ENCODE data around the gene HIC1.
A peak's percentile ranks its signal among the peaks of the same experiment; 100 is the strongest.

The HIC1 gene

DNA sequence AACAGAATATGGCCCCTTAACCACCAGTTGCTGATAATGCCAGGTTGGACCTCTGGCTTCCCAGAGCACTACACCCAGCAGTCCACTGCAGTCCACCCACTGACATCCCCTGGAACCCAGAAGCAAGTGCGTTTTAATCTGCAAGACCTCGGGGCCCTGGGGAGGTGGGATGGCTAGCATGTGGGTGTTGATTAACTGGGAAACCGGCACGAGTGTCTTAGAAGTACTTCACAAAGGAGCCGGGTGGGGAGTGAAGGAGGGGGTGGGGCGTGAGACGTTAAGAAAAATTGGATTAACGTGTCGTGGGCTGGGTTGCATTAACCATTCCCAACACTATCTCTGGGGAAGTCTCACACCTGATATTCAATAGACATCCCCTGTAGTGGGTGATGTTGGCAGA lies 6.1 kb upstream of the HIC1 start:
- no peak for DNase-seq

- peak; percentile 92 to 94 for DNase-seq
These were observed 5.3 kb upstream of the HIC1 start for GRCh38 chr17:2049333-2050299.

DNA sequence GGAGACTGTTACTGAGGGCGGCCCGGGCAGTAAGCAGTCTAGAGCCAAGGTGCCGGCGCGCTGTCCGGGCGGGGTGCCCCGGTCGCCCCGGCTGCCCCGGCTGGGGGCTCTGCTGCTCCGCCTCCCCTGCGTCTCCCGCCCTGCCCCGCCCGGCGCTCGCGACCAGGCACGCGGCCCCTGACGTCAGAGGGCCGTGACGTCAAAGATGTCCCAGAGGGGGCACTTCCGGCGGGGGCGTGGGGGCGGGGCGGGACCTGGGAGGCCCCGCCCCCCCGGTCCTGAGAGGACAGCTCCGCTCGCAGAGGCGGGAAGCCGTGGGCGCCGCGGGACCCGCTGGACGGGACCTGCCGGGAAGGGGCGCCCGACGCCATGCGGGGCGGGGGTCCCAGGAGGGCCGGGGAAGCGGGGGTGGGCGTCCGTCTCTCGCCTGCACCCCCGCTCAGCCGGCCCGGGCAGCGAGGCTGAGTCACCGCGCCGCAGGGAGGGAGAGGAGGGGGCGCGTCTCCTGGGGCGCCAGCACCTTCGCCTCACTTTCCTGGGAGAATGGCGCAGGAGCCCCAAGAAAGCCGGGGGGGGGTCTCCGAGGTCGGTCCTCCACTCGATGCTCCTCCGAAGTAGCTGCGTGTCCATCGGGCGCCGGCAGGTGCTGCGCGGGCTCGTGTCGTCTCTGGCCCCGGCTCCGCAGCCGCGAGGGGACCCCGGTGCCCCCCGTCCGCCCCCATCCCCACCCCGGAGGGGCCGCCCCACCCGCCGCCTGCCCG lies 4.4 kb upstream of the HIC1 start:
- peak; percentile 81 to 83 for DNase-seq

DNA sequence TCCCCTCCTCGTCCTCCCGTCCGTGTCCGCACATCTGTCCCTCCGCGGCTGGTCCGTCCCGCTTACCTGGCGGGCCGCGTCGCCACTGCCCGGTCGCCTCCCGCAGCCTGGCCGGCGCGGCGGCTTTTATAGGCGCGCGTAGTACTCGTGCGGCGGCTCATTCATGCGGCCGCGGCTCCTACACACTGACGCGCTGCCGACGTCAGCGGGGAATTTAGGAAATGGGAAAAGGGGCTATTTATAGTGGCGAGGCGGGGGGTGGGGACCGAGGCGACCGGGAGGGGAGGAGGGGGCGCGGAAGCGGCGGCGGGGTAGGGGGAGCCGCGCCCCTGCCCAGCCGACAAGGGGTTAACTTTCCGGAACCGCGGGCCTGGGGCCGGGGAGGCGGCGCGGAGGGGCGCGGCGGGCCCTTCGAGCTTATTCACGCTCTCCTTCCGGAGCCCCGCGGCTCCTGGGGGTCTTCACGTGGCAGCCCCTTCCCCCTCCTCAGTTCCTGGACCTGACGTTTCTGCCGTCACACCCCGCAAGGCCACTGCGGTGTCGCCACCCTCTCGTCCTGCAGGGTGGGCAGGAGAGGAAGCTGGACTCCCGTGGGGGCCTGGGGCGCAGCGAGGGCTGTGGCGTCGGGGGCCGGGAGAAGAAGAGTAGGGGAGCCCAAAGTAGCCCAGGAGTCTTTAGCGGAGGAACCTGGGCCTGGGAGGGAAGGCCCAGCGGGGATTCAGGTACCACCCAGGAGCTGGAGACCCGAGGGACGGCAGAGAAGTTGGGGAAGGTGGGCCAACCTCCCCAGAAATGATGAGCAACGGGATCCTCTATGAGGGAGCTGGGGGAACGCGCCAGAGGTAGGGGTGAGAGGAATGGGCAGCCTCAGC lies 3.6 kb upstream of the HIC1 start:
- DNase-seq, result peak in 1 of 2 donors; percentile 20

- no peak for DNase-seq
These were observed 2.9 kb upstream of the HIC1 start for GRCh38 chr17:2051933-2052559.

DNA sequence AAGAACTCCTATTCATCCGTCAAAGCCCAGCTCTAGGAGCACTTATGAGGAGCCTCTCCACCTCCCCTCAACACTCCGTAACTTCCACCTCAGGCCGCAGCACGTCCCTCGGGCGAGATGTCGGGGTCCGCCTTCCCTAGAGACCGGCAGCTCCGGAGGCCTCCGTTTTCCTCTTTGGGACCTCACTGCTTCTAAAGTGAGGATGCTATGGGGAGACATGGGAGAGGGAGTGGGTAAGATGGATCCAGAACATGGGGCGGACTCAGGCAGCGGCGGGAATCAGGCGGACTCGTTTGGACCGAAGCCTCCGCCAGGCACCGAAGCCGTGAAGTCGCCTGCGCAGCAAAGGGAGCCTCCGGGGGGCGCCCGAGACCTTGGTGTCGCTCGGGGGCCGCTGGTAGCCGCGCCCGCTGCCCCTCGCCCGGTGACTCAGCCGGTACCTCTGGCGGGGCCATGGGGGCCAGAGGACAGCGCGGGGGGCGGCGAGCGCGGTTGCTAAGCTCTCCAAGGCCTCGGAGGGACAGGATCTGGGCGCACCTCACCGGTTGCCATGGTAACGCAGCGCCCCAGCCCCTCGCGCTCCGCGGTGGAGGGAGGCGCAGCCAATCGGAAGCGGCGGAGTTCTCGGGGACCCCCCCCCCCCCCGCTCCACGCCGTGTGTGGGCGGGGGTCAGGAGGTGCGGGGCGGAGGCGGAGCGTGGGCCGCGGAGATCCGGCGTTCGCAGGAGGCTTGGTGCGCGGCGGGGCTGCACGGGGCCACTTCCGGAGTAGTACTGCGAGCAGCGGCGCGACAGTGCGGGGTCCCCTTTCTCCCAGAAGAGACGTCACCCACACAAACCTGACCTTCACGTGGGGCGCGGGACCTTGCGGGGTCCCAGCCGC lies 1.3 kb upstream of the HIC1 start:
- DNase-seq, result peak; percentile 85 to 87

DNA sequence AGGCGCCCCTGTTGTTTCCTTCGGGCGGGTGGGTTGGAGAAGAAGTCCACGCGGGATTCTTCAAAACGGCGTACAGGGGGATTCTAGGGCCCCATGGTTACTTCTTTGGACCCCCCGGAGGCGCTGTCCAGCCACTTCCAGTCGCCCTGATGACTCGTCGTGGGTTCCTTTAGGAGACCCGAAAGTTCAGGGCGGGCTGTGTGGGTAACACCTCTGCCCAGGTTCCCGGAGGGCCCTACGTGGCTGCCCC lies 716 bp upstream of the HIC1 start:
- no peak for DNase-seq

- DNase-seq, result peak; percentile 33 to 48
These were observed 646 bp downstream of the HIC1 start for GRCh38 chr17:2055292-2056205.

DNA sequence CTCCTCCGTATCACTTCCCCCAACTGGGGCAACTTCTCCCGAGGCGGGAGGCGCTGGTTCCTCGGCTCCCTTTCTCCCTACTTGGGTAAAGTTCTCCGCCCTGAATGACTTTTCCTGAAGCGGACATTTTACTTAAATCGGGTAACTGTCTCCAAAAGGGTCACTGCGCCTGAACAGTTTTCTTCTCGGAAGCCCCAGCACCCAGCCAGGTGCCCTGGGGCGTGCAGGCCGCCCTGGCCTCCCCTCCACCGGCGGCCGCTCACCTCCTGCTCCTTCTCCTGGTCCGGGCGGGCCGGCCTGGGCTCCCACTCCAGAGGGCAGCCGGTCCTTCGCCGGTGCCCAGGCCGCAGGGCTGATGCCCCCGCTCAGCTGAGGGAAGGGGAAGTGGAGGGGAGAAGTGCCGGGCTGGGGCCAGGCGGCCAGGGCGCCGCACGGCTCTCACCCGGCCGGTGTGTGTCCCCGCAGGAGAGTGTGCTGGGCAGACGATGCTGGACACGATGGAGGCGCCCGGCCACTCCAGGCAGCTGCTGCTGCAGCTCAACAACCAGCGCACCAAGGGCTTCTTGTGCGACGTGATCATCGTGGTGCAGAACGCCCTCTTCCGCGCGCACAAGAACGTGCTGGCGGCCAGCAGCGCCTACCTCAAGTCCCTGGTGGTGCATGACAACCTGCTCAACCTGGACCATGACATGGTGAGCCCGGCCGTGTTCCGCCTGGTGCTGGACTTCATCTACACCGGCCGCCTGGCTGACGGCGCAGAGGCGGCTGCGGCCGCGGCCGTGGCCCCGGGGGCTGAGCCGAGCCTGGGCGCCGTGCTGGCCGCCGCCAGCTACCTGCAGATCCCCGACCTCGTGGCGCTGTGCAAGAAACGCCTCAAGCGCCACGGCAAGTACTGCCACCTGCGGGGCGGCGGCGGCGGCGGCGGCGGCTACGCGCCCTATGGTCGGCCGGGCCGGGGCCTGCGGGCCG lies 1.6 kb downstream of the HIC1 start:
- DNase-seq, result peak; percentile 49 to 55

GRCh38 chr17:2057175-2057759 lies 2.4 kb downstream of the HIC1 start:
- no peak for DNase-seq

DNA sequence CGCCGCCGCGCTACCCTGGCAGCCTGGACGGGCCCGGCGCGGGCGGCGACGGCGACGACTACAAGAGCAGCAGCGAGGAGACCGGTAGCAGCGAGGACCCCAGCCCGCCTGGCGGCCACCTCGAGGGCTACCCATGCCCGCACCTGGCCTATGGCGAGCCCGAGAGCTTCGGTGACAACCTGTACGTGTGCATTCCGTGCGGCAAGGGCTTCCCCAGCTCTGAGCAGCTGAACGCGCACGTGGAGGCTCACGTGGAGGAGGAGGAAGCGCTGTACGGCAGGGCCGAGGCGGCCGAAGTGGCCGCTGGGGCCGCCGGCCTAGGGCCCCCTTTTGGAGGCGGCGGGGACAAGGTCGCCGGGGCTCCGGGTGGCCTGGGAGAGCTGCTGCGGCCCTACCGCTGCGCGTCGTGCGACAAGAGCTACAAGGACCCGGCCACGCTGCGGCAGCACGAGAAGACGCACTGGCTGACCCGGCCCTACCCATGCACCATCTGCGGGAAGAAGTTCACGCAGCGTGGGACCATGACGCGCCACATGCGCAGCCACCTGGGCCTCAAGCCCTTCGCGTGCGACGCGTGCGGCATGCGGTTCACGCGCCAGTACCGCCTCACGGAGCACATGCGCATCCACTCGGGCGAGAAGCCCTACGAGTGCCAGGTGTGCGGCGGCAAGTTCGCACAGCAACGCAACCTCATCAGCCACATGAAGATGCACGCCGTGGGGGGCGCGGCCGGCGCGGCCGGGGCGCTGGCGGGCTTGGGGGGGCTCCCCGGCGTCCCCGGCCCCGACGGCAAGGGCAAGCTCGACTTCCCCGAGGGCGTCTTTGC lies 3.1 kb downstream of the HIC1 start:
- peak in 1 of 2 donors; percentile 14 for DNase-seq

DNA sequence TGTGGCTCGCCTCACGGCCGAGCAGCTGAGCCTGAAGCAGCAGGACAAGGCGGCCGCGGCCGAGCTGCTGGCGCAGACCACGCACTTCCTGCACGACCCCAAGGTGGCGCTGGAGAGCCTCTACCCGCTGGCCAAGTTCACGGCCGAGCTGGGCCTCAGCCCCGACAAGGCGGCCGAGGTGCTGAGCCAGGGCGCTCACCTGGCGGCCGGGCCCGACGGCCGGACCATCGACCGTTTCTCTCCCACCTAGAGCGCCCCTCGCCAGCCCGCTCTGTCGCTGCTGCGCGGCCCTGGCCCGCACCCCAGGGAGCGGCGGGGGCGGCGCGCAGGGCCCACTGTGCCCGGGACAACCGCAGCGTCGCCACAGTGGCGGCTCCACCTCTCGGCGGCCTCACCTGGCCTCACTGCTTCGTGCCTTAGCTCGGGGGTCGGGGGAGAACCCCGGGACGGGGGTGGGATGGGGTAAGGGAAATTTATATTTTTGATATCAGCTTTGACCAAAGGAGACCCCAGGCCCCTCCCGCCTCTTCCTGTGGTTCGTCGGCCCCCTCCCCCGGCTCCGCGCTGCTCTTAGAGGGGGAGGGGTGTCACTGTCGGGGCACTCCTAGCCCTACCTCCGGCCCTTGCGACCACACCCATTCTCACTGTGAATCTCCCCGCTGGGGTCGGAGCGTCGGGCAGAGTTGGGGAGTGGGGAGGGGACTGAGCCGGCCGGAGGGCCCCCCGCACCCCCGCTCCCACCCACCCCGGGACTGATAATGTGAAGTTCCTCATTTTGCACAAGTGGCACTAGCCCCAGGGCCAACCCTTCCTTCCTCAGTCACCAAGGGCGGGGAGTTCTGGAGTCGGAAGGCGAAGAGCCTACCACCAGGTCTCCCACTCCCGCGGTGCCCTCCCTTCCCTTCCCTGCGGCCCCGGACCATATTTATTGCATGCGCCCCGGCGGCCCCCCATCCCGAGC lies 4.0 kb downstream of the HIC1 start:
- DNase-seq, result peak; percentile 64 to 73

- no peak for DNase-seq
These were observed 4.9 kb downstream of the HIC1 start for GRCh38 chr17:2059547-2060384.

DNA sequence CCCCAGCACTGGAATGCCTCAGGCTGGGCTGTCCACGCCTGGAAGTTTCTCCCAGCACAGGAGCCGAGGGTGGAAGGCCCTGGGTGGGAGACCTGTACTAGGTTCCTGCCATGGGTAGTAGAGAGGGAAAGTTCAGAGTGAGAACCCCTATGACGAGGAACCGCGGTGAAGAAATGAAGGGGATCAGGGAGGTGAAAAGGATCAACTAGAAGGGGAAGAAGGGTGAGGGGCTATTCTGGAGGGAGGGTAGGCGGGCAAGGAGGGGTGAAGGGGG lies 5.4 kb downstream of the HIC1 start:
- no peak for DNase-seq

DNA sequence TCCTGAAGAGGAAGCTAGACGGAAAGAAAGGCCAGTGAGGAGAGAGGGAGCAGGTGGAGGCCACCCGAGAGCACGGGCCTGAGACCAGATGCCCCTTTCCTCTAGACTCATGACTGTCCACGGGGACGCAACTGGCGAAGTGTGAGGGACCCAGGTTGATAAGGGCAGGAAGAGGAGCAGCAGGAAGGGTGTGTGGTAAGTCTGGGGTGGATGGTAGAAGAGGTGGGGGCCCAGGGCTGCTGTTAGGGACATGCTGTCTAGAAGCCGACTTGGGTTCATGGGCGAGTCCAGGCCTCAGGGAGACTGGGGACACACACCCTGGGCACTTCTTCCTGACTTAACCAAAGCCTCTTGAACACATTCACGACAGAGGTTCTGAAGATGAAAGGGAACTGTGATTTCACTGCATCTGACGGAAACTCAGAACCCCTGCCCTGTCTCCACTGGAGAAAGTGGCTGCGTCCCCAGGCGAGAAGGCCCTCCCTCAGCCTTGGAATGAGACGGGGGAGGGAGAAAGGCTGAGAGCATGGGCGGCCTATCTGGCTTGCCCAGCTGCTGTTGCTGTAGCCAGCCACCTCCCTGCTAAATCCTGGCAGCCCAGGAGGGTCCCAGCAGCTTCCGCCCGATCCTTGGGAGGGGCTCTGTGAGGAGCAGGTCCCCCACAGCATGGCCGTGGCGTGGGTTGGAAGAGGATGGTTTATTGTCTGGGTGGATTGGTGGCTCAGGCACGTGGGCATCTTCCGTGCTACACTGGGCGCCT lies 6.0 kb downstream of the HIC1 start:
- no peak for DNase-seq

Measured in CD4-positive, alpha-beta T cell treated with Interleukin-1 beta for 1 hour (primary cell).